NB4 (cell line): Measurements from ENCODE around the gene TPCN1.

ENCODE experiments used
- POLR2A ChIP-seq: IDR thresholded peaks from 2 replicates; pipeline ENCODE4 v1.6.1; 2011; ENCODE audit warnings: mild to moderate bottlenecking; ENCODE audit not compliant: insufficient read length; ENCODE audit errors: extremely low read depth
- TF ChIP-seq, protein P1 (sequence below): IDR thresholded peaks from one replicate; pipeline ENCODE4 v1.5.1; 2012; ENCODE audit warnings: low read depth, low read length
- TF ChIP-seq, protein P2 (sequence below): IDR thresholded peaks from 2 replicates; pipeline ENCODE4 v1.6.1; 2011; ENCODE audit warnings: low read depth, low read length

DNA sequence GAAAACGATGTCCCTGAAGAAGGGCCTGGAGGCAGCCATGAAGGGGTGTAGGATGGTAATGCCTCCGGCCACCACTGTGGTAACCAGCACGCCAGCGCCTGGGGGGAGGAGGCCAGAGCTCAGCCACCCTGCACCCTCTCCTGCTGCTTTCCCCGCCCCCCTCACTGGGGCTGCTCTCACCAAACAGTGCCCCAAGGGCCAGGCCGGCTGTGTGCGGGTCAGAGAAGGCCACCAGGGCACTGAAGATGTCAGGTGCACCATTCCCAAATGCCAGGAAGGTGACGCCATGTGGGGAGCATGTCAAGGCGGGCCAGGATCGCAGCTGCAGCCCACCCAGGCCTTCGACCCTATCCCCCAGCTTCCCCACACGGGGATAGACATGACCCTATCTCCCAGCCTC, 99.1 kb downstream of the TPCN1 start:
- TF ChIP-seq, protein P1, sequence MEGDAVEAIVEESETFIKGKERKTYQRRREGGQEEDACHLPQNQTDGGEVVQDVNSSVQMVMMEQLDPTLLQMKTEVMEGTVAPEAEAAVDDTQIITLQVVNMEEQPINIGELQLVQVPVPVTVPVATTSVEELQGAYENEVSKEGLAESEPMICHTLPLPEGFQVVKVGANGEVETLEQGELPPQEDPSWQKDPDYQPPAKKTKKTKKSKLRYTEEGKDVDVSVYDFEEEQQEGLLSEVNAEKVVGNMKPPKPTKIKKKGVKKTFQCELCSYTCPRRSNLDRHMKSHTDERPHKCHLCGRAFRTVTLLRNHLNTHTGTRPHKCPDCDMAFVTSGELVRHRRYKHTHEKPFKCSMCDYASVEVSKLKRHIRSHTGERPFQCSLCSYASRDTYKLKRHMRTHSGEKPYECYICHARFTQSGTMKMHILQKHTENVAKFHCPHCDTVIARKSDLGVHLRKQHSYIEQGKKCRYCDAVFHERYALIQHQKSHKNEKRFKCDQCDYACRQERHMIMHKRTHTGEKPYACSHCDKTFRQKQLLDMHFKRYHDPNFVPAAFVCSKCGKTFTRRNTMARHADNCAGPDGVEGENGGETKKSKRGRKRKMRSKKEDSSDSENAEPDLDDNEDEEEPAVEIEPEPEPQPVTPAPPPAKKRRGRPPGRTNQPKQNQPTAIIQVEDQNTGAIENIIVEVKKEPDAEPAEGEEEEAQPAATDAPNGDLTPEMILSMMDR, result no peak
- TF ChIP-seq POLR2A, result no peak
- TF ChIP-seq, protein P2, sequence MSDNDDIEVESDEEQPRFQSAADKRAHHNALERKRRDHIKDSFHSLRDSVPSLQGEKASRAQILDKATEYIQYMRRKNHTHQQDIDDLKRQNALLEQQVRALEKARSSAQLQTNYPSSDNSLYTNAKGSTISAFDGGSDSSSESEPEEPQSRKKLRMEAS, result no peak
